ENCODE results near the gene ARHGAP15.
"Not testable (repeated sequence)": the region's sequence is repeated elsewhere in the genome, so short reads cannot be mapped to it uniquely, and the experiment has no call there.

Gene ARHGAP15

DNA sequence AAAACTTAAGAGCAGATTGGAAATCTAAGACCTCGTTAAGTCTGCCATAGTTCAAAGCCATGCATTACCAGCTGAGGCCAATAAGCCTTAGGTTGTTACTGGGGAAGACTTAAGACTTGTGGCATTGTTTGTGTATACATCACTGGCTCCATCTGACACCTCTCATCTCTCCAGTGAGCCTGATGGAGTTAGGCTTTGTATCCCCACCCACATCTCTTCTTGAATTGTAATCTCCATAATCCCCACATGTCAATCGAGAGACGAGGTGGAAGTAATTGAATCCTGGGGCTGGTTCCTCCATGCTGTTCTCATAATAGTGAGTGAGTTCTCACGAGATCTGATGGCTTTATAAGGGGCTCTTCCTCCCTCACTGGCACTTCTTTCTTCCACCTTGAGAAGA, 404.6 kb downstream of the ARHGAP15 start:
- Histone ChIP-seq H3K27ac (peak overlapping the region; percentile 50), H3K4me3 (ENCODE audit: low read depth, low read length) (no peak overlapping the region), H3K9me3 (ENCODE audit: severe bottlenecking) (peaks cover 3% of the 10 kb centered on the region), H3K36me3 (no peaks in the 10 kb centered on the region), H3K27me3 (ENCODE audit: insufficient read depth, low read depth, severe bottlenecking) (no peaks in the 10 kb centered on the region)
- TF ChIP-seq, protein P1, sequence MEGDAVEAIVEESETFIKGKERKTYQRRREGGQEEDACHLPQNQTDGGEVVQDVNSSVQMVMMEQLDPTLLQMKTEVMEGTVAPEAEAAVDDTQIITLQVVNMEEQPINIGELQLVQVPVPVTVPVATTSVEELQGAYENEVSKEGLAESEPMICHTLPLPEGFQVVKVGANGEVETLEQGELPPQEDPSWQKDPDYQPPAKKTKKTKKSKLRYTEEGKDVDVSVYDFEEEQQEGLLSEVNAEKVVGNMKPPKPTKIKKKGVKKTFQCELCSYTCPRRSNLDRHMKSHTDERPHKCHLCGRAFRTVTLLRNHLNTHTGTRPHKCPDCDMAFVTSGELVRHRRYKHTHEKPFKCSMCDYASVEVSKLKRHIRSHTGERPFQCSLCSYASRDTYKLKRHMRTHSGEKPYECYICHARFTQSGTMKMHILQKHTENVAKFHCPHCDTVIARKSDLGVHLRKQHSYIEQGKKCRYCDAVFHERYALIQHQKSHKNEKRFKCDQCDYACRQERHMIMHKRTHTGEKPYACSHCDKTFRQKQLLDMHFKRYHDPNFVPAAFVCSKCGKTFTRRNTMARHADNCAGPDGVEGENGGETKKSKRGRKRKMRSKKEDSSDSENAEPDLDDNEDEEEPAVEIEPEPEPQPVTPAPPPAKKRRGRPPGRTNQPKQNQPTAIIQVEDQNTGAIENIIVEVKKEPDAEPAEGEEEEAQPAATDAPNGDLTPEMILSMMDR (IDR thresholded peaks at IDR 0.05; ENCODE audit: low read depth, low read length): no peak
- DNase-seq: peak; percentile 65

DNA sequence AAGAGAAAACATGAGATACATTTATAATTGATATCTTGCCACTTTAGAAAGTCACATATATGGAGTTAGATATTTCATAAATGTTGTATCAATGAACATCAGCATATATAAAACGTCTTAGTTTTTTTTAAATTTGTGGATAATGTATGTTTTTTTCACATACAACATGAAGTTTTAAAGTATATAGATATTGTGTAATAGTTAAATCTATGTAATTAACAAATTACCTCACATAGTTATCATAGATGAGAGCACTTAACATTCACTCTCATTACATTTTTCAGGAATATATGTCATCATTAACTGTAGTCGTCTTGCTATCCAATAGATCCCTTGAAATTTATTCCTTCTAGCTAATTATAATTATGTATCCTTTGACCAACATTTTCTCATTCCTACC, 406.6 kb downstream of the ARHGAP15 start:
- H3K27ac ChIP-seq: no peak overlapping the region
- DNase-seq: no peak
- H3K36me3 ChIP-seq: no peaks in the 10 kb centered on the region
- H3K4me3 ChIP-seq (ENCODE audit: low read depth, low read length): no peak overlapping the region
- TF ChIP-seq, protein P1 (IDR thresholded peaks at IDR 0.05; ENCODE audit: low read depth, low read length): no peak
- H3K27me3 ChIP-seq (ENCODE audit: insufficient read depth, low read depth, severe bottlenecking): no peaks in the 10 kb centered on the region
- H3K9me3 ChIP-seq (ENCODE audit: severe bottlenecking): peaks cover 3% of the 10 kb centered on the region

DNA sequence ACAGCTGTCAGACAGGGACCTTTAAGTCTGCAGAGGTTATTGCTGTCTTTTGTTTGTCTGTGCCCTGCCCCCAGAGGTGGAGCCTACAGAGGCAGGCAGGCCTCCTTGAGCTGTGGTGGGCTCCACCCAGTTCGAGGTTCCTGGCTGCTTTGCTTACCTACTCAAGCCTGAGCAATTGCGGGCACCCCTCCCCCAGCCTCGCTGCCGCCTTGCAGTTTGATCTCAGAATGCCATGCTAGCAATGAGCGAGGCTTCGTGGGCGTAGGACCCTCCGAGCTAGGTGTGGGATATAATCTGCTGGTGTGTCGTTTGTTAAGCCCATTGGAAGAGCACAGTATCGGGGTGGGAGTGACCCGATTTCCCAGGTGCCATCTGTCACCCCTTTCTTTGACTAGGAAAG, 412.7 kb downstream of the ARHGAP15 start:
- not testable (repeated sequence) for DNase-seq; H3K9me3 ChIP-seq (ENCODE audit: severe bottlenecking); H3K4me3 ChIP-seq (ENCODE audit: low read depth, low read length); H3K27me3 ChIP-seq (ENCODE audit: insufficient read depth, low read depth, severe bottlenecking); H3K27ac ChIP-seq; H3K36me3 ChIP-seq

DNA sequence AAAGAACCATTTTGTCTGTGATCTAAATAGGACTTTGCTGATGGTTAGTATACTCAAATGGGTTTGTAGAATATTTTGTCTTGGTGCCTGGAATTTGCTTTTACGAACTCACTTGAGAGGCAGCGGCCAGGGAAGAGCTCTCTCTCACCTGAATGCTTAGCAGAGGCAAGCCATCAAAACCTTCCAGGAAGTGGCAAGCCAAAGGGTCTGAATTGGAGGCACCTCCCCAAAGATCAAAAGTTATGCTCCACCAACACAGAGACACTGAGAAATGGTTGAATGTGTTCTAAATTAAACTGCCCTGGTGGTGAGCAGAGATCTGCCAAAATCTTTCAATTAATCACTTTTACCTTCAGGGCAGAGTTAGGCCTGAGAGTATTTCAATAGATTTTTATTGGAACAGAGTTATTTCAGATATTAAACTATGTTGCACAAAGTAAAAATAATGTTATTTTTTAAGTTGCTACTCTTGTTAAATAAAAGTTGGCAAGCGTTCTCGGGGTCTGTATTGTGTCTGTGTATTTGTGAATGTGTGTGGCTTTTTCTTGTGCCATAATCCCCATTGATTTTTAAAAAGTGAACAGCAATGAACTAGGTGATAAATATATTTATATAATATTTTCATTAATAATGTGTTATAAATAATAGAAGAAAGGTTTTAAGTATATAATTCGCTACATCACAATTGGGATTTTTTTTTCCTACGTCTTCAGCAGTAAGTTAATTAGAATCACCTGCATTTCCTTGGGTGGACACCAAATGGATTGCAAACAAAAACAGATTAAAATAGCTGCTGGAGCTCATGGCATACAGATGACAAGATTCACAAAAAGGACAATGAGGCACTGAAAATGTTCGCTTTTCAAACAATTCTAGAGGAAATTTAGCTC, 416.1 kb downstream of the ARHGAP15 start:
- TF ChIP-seq, protein P1 (IDR thresholded peaks at IDR 0.05; ENCODE audit: low read depth, low read length): no peak

DNA sequence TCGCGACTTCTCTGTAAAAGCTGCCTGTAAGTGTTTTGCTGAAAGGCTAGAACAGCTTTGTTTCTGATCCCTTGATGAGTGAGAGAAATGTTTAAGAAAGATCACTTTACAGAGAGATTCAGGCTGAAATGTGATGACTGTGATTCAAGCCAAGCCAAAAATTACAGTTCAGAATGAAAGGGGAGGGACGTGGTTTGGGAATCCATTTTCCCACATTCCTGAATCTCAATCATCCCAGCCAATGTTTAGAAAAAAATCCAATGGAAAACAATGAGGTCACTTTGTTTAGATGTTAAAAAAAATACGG, 416.7 kb downstream of the ARHGAP15 start:
- Histone ChIP-seq H3K9me3 (ENCODE audit: severe bottlenecking) (peaks cover 2% of the 10 kb centered on the region), H3K27me3 (ENCODE audit: insufficient read depth, low read depth, severe bottlenecking) (no peaks in the 10 kb centered on the region), H3K4me3 (ENCODE audit: low read depth, low read length) (no peak overlapping the region), H3K36me3 (no peaks in the 10 kb centered on the region), H3K27ac (no peak overlapping the region)
- TF ChIP-seq, protein P1 (IDR thresholded peaks at IDR 0.05; ENCODE audit: low read depth, low read length): no peak
- DNase-seq: no peak

More for the DNA sequence above, 416.1 kb downstream of the ARHGAP15 start:
- H3K36me3 ChIP-seq: no peaks in the 10 kb centered on the region
- H3K27ac ChIP-seq: no peak overlapping the region
- DNase-seq: no peak
- H3K9me3 ChIP-seq (ENCODE audit: severe bottlenecking): peaks cover 2% of the 10 kb centered on the region
- no peak overlapping the region for H3K4me3 ChIP-seq (ENCODE audit: low read depth, low read length)
- H3K27me3 ChIP-seq (ENCODE audit: insufficient read depth, low read depth, severe bottlenecking): no peaks in the 10 kb centered on the region

DNA sequence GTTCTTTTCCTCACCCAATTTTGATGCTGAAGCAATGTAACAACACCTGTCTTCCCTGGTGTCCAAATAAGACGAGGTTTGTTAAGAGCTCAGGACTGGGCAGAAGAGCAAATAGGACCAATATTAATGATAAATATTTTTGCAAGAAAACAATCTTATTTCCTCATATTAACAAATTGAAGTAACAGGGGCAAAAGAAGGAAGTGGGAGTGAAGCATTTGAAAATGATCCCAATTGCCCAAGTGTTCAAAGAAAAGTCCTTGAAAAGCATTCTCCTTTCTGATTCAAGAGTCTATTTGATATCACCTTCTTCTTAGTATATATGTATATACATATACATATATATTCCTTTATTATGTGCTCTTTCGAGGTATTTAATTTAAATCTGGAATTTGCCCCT, 418.8 kb downstream of the ARHGAP15 start:
- Histone ChIP-seq H3K27ac (no peak overlapping the region), H3K27me3 (ENCODE audit: insufficient read depth, low read depth, severe bottlenecking) (no peaks in the 10 kb centered on the region), H3K4me3 (ENCODE audit: low read depth, low read length) (no peak overlapping the region), H3K36me3 (no peaks in the 10 kb centered on the region), H3K9me3 (ENCODE audit: severe bottlenecking) (no peaks in the 10 kb centered on the region)
- no peak for DNase-seq
- TF ChIP-seq, protein P1 (IDR thresholded peaks at IDR 0.05; ENCODE audit: low read depth, low read length): no peak
